Measurements from ENCODE around the gene DAD1.

DAD1 gene

GRCh38 chr14:22580625-22581024, 8.4 kb downstream of the DAD1 start (continued):
- TF ChIP-seq ZNF585B (tag by site-specific recombination; IDR thresholded peaks at IDR 0.05) (no peak), ELK4 (IDR thresholded peaks at IDR 0.05; ENCODE audit: borderline replicate concordance, low read depth, low read length) (no peak), AEBP2 (tag by site-specific recombination; IDR thresholded peaks at IDR 0.05; ENCODE audit: borderline replicate concordance) (no peak), PRDM2 (tag by site-specific recombination; IDR thresholded peaks at IDR 0.05; ENCODE audit: borderline replicate concordance) (no peak), EGR2 (tag by site-specific recombination; IDR thresholded peaks at IDR 0.05; ENCODE audit: low read depth) (peak; percentile 64), ZNF530 (tag by site-specific recombination; IDR thresholded peaks at IDR 0.05; ENCODE audit: low read depth) (no peak), ZNF335 (tag by site-specific recombination; conservative IDR thresholded peaks at IDR 0.05) (no peak), ZNF362 (tag by site-specific recombination; IDR thresholded peaks at IDR 0.05) (no peak)

- Histone ChIP-seq H3K4me3 (ENCODE audit: low read depth, low read length) (no peak overlapping the region), H3K9me3 (ENCODE audit: control insufficient read depth, insufficient read depth, low read depth, low read length) (no peaks in the 10 kb centered on the region), H3K27ac (ENCODE audit: extremely low read depth, low read depth, low read length) (no peak overlapping the region), H3K36me3 (ENCODE audit: control insufficient read depth in 2 of 2, insufficient read depth in 1 of 2, low read length in 2 of 2) (peaks cover 7% of the 10 kb centered on the region in 2 experiments), H3K4me1 (ENCODE audit: control insufficient read depth, insufficient read depth, low read length) (0 out of 2 replicates have a peak, but pooled peaks cover 3% of the 10 kb centered on the region)
- TF ChIP-seq ZNF600 (tag by site-specific recombination; IDR thresholded peaks at IDR 0.05), result no peak
- no peak for TF ChIP-seq ZNF174 (tag by site-specific recombination; IDR thresholded peaks at IDR 0.05)
- no peak for TF ChIP-seq ZNF621 (tag by site-specific recombination; IDR thresholded peaks at IDR 0.05)
- TF ChIP-seq ZNF398 (tag by site-specific recombination; IDR thresholded peaks at IDR 0.05), result no peak
- TF ChIP-seq ZNF843 (tag by site-specific recombination; IDR thresholded peaks at IDR 0.05), result no peak
- peak; percentile 74 for TF ChIP-seq EGR2 (tag by site-specific recombination; IDR thresholded peaks at IDR 0.05; ENCODE audit: low read depth)
- peak; percentile 75 for TF ChIP-seq ZFHX2 (tag by site-specific recombination; conservative IDR thresholded peaks at IDR 0.05)
- no peak for TF ChIP-seq ZFP69B (tag by site-specific recombination; IDR thresholded peaks at IDR 0.05)
- peak; percentile 88 for TF ChIP-seq ZIC2 (tag by site-specific recombination; IDR thresholded peaks at IDR 0.05)
- TF ChIP-seq PATZ1 (tag by site-specific recombination; IDR thresholded peaks at IDR 0.05), result no peak
- peak; percentile 67 for TF ChIP-seq GLIS1 (tag by site-specific recombination; IDR thresholded peaks at IDR 0.05)
- ChIA-PET POLR2A (no interaction called here), CTCF (no interaction called here)
Measured at GRCh38 chr14:22579881-22580280, 9.1 kb downstream of the DAD1 start.
